Measurements from ENCODE around the gene SEMA6B.

Gene SEMA6B

GRCh38 chr19:4504891-4505569 lies 54.5 kb downstream of the SEMA6B start:
- no peak for DNase-seq

- DNase-seq, result no peak
These were observed 55.2 kb downstream of the SEMA6B start for GRCh38 chr19:4504297-4504701.

GRCh38 chr19:4503825-4504170 lies 55.7 kb downstream of the SEMA6B start:
- DNase-seq, result no peak

- DNase-seq, result no peak
These were observed 56.2 kb downstream of the SEMA6B start for GRCh38 chr19:4503132-4503824.

GRCh38 chr19:4502282-4503131 lies 57.0 kb downstream of the SEMA6B start:
- no peak for DNase-seq

GRCh38 chr19:4501691-4502090 lies 57.8 kb downstream of the SEMA6B start:
- no peak for DNase-seq

DNA sequence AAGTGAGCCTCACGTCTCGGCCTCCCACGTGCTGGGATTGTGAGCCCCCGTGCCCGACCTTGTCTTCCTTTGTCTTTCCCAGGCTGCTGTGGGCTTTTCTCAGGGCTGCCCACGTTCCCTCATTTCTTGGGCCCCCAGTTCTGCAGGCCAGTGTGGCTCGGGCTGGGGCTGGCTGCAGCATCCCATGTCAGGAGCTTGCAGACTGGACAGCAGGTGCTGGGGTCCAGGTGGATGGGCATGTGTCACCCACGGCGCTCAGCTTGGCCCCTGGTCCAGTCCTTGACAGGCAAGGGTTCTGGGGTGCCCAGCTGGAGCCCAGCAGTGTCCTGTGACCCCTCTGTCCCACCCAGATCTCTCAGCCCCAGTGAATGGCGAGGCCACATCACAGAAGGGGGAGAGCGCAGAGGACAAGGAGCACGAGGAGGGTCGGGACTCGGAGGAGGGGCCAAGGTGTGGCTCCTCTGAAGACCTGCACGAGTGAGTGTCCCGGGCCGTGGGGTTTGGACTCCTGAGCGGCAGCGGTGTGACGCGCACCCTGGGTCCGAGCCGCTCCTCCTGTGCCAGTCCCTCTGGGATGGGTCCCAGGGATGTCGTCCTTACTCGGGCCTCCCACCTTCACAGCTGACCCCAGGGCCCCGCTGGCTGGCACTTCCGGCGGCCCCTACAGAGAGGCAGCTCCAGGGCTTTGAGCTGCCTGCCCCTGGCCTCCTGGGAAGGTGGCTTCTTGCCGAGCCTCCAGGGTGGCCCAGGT lies 58.5 kb downstream of the SEMA6B start:
- no peak for DNase-seq

DNA sequence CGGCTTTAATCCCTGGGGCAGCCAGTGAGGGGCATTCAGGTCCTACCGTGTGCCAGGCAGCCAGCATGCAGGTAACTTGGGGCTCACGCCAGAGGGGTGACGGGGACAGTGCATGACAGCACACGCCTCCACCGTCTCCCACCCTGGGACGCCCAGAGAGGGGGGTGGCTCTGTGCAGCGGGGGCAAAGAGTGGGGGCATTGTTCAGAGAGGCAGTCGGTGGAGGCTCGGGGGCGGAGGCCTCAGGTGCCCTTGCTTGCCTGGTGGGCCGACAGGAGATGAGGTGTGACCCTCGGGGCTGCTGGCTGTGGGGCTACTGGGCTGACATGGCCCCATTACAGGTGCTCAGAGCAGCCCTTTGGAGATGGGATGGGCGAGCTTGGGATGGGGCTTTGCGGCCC lies 59.6 kb downstream of the SEMA6B start:
- DNase-seq, result no peak

DNA sequence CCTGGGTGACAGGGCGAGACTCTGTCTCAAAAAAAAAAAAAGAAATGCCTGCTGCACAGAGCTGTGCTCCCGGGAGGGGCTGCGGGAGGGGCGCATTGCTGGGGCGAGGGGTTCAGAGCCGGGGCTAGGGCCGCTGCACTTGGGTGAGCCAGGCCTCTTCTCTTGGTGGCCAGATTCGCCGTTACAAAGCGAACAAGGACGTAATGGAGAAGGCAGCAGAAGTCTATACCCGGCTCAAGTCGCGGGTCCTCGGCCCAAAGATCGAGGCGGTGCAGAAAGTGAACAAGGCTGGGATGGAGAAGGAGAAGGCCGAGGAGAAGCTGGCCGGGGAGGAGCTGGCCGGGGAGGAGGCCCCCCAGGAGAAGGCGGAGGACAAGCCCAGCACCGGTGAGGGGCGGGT lies 60.2 kb downstream of the SEMA6B start:
- DNase-seq, result no peak

GRCh38 chr19:4498694-4499093 lies 60.8 kb downstream of the SEMA6B start:
- no peak for DNase-seq

GRCh38 chr19:4497770-4498389 lies 61.6 kb downstream of the SEMA6B start:
- no peak for DNase-seq

DNA sequence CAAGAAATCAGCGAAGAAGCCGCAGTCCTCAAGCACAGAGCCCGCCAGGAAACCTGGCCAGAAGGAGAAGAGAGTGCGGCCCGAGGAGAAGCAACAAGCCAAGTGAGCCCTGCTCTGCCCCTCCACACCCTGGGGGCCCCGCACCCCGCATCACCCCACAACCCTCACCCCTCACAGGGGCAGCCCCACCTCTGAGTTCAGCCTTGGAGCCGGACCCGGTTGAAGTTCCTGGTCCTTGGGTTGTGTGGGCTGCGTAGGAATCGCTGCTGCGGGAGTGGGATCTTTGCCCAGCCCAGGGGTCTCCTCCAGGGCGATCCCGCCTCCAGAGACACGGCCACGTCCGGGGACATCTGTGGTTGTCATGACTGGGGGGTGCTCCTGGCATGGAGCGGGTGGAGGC lies 63.2 kb downstream of the SEMA6B start:
- no peak for DNase-seq

DNA sequence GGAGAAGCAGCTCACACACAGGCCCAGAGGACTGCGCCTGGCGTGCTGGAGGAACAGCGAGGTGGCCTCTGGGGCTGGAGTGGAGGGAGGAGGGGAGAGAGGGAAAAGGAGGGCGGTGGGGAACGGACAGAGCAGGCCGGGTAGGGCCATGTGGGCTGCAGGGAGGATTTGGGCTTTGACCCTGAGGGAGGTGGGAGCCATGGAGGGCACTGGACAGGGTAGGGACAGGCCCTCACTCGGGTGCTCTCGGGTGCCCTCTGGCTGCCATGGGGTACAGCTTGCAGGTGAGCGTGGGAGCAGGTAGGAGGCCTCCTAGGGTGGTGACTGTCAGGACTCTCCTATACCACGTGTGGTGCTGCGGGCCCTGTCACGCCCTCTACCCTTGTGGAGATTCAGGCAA lies 64.0 kb downstream of the SEMA6B start:
- DNase-seq, result no peak

- no peak for DNase-seq
These were observed 64.8 kb downstream of the SEMA6B start for GRCh38 chr19:4494691-4495064.

GRCh38 chr19:4493929-4494690 lies 65.4 kb downstream of the SEMA6B start:
- DNase-seq, result no peak

- no peak for DNase-seq
These were observed 66.2 kb downstream of the SEMA6B start for GRCh38 chr19:4493104-4493928.
